DND-41 (cell line): ENCODE measurements around the gene SOCS1.

Experiments
- CTCF ChIP-seq: IDR thresholded peaks from 2 replicates; pipeline ENCODE4 v1.5.1; 2012; ENCODE audit warnings: borderline replicate concordance, low read length, moderate library complexity, mild to moderate bottlenecking; ENCODE audit not compliant: poor library complexity, severe bottlenecking; ENCODE audit errors: extremely low read depth
- EZH2 ChIP-seq: IDR thresholded peaks from 3 replicates; pipeline ENCODE4 v1.6.1; 2012; ENCODE audit warnings: borderline replicate concordance, low read depth, mild to moderate bottlenecking, moderate library complexity, low read length, inconsistent platforms; ENCODE audit not compliant: severe bottlenecking

- peak; percentile 75 for TF ChIP-seq CTCF
- no peak for TF ChIP-seq EZH2
Observed at GRCh38 chr16:11297492-11298142, 41.6 kb upstream of the SOCS1 start.
